ENCODE data around the gene TM6SF1.
"Not testable (repeated sequence)": the region's sequence is repeated elsewhere in the genome, so short reads cannot be mapped to it uniquely, and the experiment has no call there.

TM6SF1 gene

DNA sequence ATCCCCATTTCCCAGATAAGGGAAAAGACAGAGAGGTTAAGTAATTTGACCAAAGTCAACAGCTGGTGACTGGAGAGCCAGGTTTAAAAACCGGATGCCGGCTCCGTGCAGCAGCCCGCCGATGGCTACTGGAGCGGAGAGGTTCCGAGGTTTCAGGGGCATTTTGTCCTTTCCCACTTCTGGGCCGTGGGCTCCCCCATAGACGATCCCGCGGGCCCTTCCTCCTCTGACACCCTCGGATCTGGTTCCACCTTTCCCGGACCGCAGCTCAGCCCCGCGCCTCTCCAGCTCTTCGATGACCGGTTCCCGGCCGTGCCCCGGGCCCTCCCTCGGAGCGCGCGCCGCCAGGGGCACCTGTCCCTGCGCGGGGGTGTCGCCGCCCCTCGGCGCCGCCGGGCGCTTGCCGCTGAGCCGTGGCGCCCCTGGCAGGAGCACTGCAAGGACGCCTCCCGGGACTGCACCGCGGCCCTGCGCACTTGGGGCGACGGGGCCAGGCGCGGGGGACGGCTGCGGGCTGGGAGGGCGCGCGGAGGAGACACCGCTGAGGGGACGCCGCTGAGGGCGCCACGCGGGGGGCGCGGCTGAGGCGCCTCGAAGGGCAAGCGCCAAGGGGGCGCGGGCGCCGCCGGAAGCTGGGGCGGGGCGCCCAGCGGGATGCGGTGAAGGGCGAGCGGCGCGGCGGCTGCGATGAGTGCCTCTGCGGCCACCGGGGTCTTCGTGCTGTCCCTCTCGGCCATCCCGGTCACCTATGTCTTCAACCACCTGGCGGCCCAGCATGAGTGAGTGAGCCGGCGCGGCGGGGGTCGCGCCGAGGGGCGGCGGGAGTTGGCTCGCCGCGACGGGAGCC lies at the start of gene TM6SF1:
Gene TM6SF1, plus strand, starts transcription at position 652 of the 847 bp plus-strand sequence. Its CDS starts 36 bp downstream, at position 688.
- no peak for DNase-seq (ENCODE audit: low spot score)

DNA sequence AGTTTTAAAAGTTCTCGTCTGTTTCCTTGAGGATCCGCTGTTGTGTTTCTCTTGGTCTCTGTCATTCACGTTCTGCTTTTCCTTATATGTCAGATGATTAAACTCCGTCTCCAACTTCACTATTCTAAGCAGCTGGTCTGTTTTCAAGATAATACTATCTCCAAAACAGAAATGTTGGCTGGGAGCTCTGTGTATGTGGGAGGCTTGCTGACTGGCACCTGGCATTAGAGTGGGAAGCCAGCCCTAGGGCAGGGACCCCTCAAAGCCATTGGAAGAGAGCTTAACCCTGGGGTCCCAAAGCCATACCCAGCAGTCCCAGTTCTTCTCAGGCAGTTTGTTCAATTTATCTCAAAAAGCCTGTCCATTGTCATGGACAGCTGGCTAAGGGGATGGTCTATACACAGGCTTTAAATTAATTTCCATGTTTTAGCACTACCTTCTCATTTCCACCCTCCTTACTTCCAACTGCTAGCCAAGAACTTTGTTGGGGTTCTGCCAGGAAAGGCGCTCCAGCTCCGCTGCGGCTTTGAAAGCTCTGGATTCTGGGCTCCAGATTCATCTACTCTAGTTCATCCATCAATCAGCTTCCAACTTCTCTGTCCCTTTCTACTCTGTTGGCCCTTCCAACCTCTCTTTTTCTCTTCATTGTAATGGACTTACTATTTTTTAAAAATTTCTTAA lies 49.6 kb upstream of the TM6SF1 start:
- DNase-seq (ENCODE audit: low spot score): no peak

DNA sequence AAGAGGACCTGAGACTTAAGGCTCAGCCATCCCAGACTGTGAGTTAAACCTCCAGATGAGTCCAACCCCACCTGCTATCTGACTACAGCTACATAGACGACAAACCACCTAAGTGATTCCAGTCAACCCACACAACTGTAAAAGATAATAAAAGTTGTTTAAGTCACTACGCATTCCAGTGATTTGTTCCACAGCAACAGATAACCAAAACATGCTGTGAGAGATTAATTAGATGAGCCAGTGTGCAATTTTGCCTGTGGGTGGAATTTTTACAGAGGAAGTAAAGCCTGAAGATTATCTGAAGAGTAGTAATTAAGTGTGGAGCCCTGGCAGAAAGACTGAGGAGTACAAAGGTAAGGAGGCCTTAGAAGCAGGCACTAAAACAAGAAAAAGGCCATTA lies 45.8 kb upstream of the TM6SF1 start:
- DNase-seq (ENCODE audit: low spot score): no peak

DNA sequence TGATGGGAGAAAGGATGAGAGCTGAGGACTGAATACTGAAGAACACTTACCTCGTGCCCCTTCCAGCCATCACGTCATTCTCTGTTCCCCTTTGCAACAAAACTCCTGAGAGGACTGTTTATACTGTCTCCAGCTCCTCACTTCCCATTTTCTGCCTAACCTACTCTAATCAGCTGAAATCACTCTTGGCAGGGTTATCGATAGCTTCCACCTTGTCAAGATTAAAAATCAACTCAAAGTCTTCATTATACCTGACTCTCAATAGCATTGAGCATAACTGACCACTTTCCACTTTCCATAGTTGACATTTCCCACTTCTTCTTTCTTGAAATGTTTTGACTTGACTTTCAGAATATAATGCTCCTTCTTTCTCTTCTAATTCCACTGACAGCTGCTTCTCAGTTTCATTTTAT lies 44.7 kb upstream of the TM6SF1 start:
- DNase-seq (ENCODE audit: low spot score): no peak

DNA sequence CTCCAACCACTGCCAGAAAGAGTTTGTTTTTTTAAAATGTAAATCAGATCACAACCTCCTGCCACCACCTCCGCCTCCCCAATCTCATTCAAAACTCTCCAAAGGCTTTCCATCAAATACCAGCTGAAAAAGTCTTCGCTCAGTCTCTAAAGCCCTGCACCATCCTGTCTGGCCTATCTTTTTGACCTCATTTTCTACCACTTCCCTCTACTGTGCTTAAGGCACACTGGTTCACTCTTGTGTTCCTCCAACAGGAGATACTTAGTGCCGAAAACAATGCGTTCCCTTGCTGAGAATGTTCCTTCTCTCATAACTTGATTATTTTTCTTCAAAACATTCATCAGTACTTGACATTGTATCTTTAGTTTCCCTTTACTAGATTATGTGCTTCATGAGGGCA lies 43.9 kb upstream of the TM6SF1 start:
- no peak for DNase-seq (ENCODE audit: low spot score)

DNA sequence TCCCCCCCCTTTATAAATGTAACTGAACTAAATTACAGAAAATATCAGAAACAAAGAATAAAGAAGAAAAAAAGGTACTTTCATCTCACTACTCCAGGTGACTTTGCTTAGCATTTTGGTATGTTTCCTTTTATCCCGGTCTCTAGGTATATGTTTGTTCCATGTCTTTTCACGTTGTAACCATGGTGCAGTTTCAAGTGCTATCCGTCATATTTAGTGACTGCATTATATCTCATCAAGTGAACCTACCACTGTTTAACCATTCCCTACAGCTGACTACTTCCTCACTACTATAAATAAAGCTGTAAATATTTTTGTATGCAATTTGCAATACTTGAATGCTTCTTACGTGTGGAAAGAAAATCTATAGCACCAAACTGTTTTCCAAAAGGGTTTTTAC lies 42.6 kb upstream of the TM6SF1 start:
- peak; percentile 89 for DNase-seq (ENCODE audit: low spot score)

DNA sequence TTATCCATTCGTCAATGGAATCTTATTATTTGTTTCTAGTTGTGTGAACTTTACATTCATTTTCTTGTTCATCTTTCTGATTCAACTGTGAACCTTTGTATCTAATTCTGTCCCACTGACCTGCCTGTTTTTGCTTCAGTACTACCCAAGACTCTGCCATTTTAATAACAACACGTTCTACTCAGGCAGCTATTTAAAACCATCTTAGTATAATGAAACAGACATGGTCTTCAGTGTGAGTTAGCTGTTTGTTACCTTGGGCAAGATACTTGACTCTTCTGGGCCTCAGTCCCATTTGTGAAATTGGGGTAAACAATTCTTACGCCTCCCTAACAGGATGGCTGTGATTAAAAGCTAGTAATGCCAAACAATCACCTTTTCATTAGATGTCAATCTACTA lies 42.0 kb upstream of the TM6SF1 start:
- DNase-seq (ENCODE audit: low spot score): no peak

DNA sequence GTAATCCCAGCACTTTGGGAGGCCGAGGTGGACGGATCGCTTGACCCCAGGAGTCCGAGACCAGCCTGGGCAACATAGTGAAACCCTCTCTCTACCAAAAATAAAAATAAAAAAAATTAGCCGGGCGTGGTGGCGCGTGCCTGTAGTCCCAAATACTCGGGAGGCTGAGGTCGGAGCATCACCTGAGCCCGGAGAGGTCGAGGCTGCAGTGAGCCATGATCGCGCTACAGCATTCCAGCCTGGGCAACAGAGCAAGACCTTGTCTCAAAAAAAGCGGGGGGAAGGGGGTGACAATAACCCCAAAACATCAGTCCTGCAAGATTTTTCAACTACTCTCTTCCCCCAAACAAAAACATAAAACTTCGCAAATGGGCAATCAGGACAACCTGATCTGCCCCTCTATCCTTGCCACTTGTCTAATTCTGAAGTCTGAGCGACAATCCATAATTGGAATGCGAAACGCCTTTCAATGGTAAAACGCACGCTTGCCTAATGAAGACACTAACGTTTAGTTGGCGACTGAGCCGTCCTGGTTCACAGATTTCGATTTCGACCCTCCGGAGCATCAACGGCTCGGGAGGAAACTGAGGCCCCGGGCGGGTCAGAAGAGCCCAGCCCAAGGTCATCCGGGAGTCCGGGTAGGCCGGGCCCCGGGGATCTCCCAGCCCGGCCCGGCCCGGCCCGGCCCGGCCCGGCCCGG lies 41.3 kb upstream of the TM6SF1 start:
- peak; percentile 37 for DNase-seq (ENCODE audit: low spot score)

DNA sequence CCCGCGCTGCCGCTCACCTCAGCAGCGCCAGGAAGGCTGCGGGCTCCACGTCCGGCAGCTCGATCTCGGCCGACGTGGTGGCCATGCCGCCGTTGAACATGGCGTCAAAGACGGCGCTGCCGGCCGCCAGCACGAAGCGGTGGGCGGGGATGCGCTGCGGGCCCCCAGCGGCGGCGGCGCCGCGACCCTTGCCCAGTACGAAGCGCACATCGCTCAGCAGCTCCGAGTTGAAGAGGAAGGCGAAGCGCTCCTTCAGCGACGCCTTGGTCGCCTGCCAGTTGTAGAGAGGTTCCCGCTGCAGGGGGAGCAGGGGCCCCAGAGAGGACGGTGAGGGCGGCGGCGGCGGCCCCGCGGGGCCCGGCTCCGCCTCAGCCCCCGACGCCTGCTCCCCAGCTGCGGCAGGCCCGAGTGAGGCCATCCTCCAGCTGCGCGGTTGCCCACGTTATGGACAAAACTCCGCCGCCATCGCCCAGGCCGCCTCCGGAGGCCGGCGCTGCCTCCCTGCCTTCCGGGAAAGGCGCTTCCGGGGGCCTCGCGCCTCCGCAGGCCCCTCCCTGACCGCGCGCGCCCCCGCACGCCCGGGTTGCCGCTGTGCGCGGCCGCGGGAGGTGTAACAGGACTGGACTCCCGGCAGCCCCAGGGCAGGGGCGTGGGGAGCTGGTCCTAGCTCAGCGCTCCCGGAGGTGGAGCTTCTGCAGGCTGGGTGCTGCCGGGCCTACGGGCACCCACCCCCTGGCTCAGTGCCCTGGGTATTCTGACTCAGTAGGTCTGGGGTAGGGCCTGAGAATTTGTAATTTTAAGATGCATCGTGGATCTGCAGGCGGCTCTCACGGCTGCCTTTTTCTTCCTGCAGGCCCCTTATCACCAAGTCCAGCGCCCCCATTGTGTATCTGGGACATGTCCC lies 40.5 kb upstream of the TM6SF1 start, which contains the start of gene BTBD1:
Gene BTBD1, minus strand, starts transcription at position 519 of the 904 bp plus-strand sequence. Its CDS starts 101 bp downstream, at position 418.
- DNase-seq (ENCODE audit: low spot score): peak; percentile 98

DNA sequence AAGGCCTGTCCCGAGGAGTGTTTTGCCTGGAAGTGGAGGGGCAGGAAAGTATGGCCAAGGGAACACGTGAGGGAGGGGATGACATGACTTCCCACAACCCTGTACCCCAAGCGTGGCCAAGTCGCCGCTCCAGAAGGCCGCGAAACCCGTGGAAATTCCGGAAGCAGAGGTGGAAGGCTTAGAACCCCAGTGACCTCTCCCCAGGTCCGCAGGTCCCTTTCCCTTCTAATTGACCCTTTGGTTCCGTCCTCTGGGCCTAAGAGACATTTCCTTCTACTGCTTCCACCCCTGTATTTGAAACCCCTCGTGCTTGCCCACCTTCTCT lies 39.8 kb upstream of the TM6SF1 start:
- DNase-seq (ENCODE audit: low spot score): no peak

DNA sequence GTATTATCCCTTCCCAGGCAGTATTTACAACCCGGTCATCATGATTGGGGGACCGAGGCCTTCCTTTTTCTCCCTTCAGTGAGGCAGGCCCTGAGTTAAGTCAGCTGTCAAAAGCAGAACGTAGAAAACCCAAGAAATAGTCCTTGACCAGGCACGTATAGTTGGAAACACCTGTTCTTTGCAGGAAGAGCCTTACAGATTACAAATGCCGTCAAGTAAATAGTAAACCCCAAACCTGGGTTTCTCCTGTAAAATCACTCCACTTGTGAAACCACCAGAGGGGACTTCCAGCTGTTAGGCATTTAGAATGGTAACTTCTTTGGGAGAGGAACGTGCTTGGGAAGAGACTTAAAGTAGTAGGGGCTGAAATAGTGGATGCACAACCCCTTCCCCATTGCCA lies 39.4 kb upstream of the TM6SF1 start:
- DNase-seq (ENCODE audit: low spot score): no peak

DNA sequence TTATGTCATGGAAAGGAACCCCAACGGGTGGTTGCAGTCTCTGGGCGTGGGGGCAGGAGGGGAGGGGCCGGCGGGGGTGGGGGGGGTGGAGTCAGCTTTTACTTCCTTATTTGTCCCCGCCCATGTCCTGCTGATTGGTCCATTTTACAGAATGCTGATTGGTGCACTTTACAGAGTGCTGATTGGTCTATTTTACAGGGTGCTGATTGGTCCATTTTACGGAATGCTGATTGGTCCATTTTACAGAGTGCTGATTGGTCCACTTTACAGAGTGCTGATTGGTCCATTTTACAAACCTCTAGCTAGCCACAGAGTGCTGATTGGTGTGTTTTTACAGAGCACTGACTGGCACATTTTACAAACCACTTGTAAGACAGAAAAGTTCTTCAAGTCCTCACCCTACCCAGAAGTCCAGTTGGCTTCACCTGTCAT lies 38.2 kb upstream of the TM6SF1 start:
- DNase-seq (ENCODE audit: low spot score): peak; percentile 42

DNA sequence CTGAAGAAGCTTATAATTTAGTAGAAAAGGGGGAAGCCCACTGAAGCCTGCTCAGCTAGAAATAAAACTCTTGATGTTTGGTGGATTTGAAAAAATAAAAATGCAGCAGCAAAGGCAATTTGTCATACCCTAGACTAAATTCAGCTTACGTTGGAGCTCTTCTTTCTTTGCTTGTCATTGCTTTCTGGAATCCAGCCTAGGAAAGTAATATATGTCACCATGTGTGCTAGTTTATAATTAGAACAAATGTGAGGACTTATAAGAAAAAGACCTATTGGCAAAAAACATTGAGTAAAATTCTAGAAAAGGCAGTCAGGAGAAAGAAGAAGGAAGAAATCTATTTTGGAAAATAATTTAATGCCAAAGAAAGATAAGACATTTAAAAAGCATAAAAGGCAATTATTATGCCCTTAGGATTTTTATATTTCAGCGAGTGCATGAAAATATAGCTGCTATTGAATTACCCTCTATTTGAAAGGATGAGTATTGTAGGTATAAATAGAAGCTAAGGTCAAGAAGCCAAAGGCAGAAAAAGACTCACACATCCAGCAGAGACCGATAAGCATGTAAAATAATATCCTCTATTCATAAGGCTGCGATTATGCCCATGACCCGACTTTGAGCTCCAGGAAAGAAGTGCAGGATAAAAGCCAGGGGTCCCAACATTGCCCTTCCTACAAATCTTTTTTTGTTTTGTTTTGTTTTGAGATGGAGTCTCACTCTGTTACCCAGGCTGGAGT lies 29.8 kb upstream of the TM6SF1 start:
- no peak for DNase-seq (ENCODE audit: low spot score)

DNA sequence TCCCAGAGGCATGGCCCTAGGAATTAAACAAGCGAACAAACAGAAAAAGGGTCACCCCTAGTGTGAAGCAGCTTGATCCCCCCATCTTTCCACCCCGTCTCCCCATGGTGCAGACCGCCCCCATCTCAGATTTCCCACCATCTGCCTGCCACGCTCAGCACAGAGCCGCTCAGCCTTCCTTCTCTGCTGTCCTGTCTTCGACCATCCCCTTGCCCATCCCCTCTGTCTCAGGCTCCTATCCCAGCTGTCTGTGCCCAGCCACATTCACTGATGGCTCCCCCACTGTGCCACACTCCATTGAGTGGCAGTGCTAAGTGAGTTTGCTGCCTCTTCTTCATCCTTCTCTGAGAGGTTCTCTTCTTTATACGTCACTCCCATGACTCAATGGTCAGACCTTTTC lies 28.7 kb upstream of the TM6SF1 start:
- no peak for DNase-seq (ENCODE audit: low spot score)

DNA sequence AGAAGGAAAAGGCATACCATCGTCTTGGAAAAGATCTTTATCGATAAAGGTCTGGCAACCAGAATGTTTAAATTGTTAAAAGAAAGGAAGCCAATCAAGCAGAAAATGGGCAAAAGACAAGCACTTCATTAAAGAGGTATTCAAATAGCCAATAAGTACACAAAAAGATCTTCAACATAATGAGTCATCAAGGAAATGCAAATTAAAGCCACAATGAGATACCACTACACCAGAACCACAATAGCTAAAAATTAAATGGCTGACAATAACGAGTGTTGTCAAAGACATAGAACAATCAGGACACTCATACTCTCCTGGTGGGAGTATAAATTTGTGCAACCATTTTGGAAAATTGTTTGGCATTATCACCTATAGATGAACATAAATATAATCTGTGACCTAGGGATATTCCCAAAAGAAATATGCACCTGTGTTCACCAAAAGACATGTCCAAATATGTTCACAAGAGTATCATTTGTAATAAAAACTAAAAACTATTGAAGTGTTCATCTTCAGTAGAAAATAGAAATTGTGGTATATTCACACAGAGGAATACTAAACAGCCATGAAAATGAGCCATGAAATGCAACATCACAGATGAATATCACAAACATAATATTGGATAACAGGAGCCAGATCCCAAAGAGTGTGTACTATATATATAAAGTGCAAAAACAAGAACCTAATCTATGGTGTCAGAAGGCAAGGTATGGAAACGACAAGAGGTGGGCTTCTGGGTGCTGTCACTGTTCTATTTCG lies 26.0 kb upstream of the TM6SF1 start:
- DNase-seq (ENCODE audit: low spot score): no peak

DNA sequence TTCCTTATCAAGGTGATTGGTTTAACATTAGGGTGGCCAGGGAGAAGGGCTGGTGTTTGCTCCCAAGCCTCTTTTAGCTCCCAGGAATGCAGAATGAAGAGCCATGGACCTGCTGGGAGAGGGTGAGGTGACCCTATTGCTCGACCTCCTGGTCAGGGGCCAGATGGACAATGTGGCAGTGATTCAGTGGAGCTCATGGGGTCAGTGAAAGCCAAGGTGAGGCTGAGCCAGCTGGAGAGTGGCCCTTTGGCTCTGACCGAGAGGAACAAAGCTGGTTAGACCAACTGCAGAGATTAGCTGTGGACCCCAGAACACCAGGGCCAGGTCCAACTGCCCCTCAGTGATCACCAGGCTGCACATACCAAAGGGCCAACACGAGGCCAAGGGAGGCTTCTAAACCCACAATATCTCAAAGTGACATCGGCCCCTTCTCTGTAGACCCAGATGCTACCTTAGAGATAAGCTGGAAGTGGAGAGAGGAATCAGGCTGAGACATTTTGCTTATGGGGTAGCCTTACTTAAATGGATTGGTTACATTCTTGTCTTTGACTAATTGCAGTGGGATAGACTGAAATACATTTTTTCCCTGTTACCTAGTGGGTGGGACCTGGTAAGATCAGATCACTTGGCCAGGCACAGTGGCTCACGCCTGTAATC lies 24.6 kb upstream of the TM6SF1 start:
- no peak for DNase-seq (ENCODE audit: low spot score)

DNA sequence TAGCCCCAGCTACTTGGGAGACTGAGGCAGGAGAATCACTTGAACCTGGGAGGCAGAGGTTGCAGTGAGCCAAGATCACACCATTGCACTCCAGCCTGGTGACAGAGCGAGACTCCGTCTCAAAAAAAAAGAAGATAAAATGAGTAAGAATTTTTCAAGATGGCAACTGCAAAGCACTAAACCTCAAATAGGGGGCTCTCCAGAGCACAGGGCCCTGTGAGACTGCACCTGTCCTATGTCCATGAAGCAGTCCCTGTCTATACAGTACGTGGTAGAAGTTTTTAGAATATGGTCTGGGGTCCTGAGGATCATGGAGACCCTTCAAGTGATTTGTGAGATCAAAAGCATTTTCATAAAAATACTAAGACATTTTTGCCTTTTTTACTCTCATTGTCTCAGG lies 22.0 kb upstream of the TM6SF1 start:
- not testable (repeated sequence) for DNase-seq (ENCODE audit: low spot score)

DNA sequence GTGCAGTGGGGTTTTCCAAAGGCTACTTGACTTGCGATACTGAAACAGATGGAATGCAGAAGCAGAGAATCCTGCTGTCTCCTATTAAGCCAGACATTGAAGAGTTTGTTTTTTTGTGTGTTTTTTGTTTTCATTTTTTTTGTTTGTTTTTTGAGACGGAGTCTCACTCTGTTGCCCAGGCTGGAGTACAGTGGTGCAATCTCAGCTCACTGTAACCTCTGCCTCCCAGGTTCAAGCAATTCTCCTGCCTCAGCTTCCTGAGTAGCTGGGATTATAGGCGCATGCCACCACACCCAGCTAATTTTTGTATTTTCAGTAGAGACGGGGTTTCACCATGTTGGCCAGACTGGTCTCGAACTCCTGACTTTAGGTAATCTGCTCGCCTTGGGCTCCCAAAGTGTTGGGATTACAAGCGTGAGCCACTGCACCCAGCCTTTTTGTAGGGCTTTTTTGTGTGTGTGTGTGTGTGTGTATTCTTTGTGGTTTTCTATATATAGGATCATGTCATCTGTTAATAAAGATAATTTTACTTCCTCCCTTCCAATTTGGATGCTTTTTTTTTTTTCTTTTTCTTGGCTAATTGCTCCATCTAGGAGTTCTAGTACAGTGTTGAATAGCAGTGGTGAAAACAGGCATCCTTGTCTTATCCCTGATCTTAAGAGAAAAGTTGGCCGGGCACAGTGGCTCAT lies 21.4 kb upstream of the TM6SF1 start:
- not testable (repeated sequence) for DNase-seq (ENCODE audit: low spot score)

DNA sequence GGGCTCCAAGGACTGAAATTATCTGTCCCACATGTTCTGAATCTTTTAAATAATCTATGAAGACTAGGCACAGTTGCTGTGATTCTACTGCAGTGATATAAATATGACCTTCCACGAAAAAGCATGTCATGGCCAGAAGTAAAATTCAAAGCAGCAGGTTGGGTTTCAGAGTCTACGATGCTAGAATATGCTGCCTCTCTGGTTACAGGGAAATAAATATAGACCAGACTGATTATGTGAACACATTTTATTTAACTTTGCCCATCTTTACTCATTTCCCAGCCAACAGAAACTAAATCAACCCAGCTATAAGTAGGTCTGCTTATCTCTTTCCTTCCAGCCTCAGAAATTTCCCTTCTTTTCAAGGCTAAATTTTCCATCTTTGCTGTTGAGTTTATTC lies 19.9 kb upstream of the TM6SF1 start:
- no peak for DNase-seq (ENCODE audit: low spot score)

Measured in RKO (cell line).